ENCODE results near the gene TMC1.

- TF ChIP-seq ZNF701 (tag by site-specific recombination; IDR thresholded peaks at IDR 0.05) (no peak), CTCF (tag by site-specific recombination; IDR thresholded peaks at IDR 0.05) (no peak), ZNF280D (tag by site-specific recombination; IDR thresholded peaks at IDR 0.05) (no peak), ATF2 (tag by site-specific recombination; IDR thresholded peaks at IDR 0.05; ENCODE audit: low read depth) (no peak), ZNF280C (tag by site-specific recombination; IDR thresholded peaks at IDR 0.05) (no peak), PRDM1 (tag by site-specific recombination; IDR thresholded peaks at IDR 0.05) (no peak), ZNF660 (tag by site-specific recombination; IDR thresholded peaks at IDR 0.05) (no peak), ZNF623 (tag by site-specific recombination; IDR thresholded peaks at IDR 0.05) (no peak), PBX3 (CRISPR knock-in tag; IDR thresholded peaks at IDR 0.05) (no peak), REST (tag by site-specific recombination; IDR thresholded peaks at IDR 0.05) (no peak), SP2 (tag by site-specific recombination; IDR thresholded peaks at IDR 0.05) (no peak), ZNF274 (IDR thresholded peaks at IDR 0.05; ENCODE audit: low read length) (no peak), ZNF274 (tag by site-specific recombination; IDR thresholded peaks at IDR 0.05; ENCODE audit: borderline replicate concordance) (no peak), ZBTB26 (tag by site-specific recombination; optimal IDR thresholded peaks at IDR 0.05) (no peak), HOXA7 (CRISPR knock-in tag; IDR thresholded peaks at IDR 0.05; ENCODE audit: borderline replicate concordance) (no peak)
Observed at GRCh38 chr9:72681283-72681630, 159.8 kb downstream of the TMC1 start.
